Measurements from ENCODE around the gene HOXD8.
A peak's percentile ranks its signal among the peaks of the same experiment; 100 is the strongest.

HOXD8 gene

GRCh38 chr2:176126929-176127773 lies 2.4 kb upstream of the HOXD8 start:
- H3K4me3 ChIP-seq (ENCODE audit: control insufficient read depth, low read depth, low read length) = peak overlapping the region; percentile 21
- peak; percentile 76 for DNase-seq (ENCODE audit: low read depth)
- TF ChIP-seq CTCF (conservative IDR thresholded peaks at IDR 0.05; ENCODE audit: control insufficient read depth, insufficient read depth, low read depth, low read length) = peak; percentile 81

GRCh38 chr2:176127774-176128072 lies 1.8 kb upstream of the HOXD8 start:
- no peak for DNase-seq (ENCODE audit: low read depth)
- peak overlapping the region; percentile 56 for H3K4me3 ChIP-seq (ENCODE audit: control insufficient read depth, low read depth, low read length)
- TF ChIP-seq CTCF (conservative IDR thresholded peaks at IDR 0.05; ENCODE audit: control insufficient read depth, insufficient read depth, low read depth, low read length) = no peak

GRCh38 chr2:176128172-176128981 lies 1.1 kb upstream of the HOXD8 start:
- peak; percentile 45 for DNase-seq (ENCODE audit: low read depth)
- TF ChIP-seq CTCF (conservative IDR thresholded peaks at IDR 0.05; ENCODE audit: control insufficient read depth, insufficient read depth, low read depth, low read length) = no peak
- H3K4me3 ChIP-seq (ENCODE audit: control insufficient read depth, low read depth, low read length) = peak overlapping the region; percentile 56

- no peak for TF ChIP-seq CTCF (conservative IDR thresholded peaks at IDR 0.05; ENCODE audit: control insufficient read depth, insufficient read depth, low read depth, low read length)
- peak overlapping the region; percentile 56 for H3K4me3 ChIP-seq (ENCODE audit: control insufficient read depth, low read depth, low read length)
- DNase-seq (ENCODE audit: low read depth) = no peak
These were observed 275 bp downstream of the HOXD8 start for GRCh38 chr2:176129813-176130146.

GRCh38 chr2:176130147-176130956 lies 847 bp downstream of the HOXD8 start:
- peak overlapping the region; percentile 71 for H3K4me3 ChIP-seq (ENCODE audit: control insufficient read depth, low read depth, low read length)
- DNase-seq (ENCODE audit: low read depth) = peak; percentile 86
- no peak for TF ChIP-seq CTCF (conservative IDR thresholded peaks at IDR 0.05; ENCODE audit: control insufficient read depth, insufficient read depth, low read depth, low read length)

GRCh38 chr2:176130957-176131847 lies 1.7 kb downstream of the HOXD8 start:
- H3K4me3 ChIP-seq (ENCODE audit: control insufficient read depth, low read depth, low read length) = peak overlapping the region; percentile 71
- no peak for TF ChIP-seq CTCF (conservative IDR thresholded peaks at IDR 0.05; ENCODE audit: control insufficient read depth, insufficient read depth, low read depth, low read length)

More at GRCh38 chr2:176130957-176131847, 1.7 kb downstream of the HOXD8 start:
- no peak for DNase-seq (ENCODE audit: low read depth)

All from fibroblast of mammary gland (primary cell).